ENCODE results near the gene TMEM255B.

The TMEM255B gene

DNA sequence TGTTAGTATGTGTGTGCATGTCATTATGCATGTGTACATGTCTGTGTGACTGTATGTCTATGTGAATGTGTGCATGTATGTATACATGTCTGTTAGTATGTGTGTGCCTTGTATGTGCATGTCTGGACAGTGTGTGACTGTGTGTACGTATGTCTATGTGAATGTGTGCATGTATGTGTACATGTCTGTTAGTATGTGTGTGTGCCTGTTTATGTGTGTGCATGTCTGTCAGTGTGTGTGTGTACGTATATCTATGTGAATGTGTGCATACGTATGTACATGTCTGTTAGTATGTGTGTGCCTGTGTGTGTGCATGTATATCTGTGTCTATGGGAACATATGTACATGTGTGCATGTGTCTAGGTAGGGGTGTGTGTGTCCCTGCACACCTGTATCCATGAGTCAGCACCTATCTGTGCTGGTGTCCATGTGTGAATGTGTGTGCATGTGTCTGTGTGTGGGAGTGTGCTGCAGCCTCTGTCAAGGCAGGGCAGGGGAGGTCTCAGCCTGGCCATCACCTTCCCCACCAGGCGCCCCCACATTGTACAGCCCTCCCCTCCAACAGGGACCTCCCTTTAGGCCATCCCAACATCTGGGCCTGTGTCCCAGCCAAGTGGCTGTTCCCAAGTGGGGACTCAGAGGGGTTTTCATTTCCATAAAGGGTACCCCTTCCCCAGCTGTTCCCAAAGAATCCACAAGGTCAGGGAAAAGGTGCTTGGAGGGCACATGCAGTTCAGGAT is 100.5 kb downstream of the TMEM255B start:
- DNase-seq (ENCODE audit: low read depth, low spot score) = no peak

DNA sequence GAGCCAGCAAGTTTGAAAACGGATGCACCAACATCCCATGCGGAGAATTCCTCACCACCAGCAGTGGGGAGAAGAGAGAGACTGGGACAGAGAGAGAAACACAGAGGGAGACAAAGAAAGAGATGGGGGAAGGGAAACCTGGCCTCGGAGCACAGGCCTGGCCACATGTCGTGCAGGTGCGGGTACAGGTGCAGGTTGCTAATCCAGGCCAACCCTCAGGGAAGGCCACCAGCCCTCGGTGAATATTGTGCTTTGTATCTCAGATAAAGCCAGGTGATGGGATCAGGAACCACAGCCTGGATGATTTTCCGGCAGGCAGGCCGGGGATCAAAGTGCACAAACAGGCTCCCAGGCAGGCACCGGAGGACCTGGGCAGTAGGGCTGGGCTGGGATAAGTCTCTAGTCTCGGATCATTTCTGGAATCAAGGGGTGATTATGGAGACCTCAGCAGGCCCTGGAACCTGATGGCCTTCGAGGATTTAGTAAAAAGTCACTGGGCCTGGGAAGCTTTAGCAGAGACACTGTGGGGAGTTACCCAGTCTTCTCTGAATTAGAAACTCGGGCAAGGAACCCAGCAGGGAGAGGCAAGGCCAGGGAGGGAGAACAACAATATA is 101.1 kb downstream of the TMEM255B start:
- no peak for DNase-seq (ENCODE audit: low read depth, low spot score)

DNA sequence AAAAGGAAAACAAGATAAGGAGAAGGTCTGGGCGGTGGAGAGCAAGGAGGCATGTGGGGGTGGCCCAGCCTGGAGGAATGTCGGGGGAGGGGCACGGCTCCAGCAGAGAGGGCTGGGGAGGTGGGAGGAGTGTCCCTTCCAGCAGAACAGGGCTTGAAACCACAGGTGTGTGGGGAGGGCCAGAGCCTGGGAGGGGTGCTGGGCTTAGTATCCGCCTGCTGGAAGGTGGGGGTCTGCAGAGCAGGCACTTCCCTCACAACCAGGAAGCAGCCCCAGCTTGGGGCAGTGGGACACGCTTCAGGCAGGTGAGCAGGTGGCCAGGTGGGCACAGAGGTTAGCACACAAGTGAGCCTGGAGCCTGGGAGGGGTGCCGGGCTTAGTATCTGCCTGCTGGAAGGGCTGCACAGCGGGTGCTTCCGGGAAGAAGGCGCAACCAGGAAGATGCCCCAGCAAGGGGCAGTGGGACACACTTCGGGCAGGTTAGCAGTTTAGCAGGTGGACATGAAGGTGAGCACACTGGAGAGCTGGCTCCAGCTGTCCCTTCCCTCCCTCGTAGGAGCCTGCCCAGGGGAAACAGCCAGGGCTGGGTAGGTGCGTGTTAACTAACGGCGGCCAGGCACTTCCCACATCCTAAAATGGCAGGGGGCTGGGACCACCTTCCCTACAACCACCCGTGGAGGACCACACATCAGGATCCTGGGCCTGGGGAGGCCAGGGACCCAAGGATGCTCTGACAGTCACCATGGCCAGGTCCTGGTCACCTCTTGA is 101.8 kb downstream of the TMEM255B start:
- no peak for DNase-seq (ENCODE audit: low read depth, low spot score)

DNA sequence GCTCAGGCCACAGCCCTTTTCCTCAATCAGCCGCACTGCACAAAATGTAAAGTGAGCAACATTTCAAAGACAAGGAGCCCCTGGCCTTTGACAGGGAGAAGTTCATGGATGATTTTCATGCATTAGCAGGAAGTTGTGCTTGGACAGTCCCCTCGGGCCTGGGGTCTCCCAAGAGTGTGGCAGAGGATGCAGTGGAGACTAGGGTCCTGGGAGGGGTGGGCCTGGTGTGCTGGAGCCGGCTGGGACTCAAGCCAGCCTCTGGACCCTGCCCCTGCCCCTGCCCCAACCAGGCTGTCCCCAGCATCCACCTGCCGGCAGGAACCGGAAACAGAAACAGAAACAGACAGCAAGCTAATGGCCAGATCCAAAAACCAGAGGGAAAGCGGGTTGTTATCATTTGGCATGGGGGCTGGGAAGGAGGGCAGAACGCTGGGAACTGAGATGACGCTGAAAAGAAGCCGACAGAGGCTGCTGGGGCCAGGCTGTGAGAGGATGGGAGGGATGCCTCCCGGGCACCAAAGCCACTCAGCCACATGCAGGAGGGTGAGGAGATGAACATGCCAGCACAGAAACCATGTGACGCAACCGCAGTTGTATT is 102.5 kb downstream of the TMEM255B start:
- DNase-seq (ENCODE audit: low read depth, low spot score) = no peak

DNA sequence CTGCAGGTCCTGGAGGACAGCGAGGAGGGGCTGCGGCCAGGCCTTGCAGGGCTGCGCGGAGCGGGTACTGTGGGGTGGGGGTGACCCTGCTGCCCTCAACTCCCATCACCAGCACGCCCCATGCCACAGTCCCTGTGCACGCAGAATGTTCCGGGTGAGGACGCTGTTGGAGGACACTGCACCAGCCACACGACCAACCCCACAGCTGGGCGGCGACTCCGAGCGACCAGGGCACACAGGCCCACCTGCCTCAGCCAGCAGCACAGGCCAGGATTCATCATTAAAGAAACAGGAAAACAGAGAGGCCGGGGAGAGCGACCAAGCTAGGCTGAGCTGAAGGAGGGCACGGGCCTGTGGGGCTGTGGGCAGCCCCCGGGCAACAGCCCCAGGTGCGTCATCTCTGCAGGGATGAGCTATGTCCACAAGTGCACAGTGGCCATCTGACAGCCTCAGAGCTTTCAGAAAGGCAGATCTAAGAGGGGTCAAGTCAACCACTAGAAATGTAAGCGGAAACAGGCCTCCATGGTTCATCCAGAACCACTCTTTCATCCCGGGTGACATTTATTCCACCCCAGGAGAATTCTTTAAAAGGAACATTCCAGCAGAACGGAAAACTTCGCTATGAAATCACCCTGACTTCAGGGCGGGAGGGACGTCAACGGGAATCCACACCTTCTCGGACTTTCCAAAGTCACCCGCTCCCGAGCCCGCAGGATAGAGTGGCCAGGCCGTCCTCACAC is 103.3 kb downstream of the TMEM255B start:
- DNase-seq (ENCODE audit: low read depth, low spot score) = no peak

DNA sequence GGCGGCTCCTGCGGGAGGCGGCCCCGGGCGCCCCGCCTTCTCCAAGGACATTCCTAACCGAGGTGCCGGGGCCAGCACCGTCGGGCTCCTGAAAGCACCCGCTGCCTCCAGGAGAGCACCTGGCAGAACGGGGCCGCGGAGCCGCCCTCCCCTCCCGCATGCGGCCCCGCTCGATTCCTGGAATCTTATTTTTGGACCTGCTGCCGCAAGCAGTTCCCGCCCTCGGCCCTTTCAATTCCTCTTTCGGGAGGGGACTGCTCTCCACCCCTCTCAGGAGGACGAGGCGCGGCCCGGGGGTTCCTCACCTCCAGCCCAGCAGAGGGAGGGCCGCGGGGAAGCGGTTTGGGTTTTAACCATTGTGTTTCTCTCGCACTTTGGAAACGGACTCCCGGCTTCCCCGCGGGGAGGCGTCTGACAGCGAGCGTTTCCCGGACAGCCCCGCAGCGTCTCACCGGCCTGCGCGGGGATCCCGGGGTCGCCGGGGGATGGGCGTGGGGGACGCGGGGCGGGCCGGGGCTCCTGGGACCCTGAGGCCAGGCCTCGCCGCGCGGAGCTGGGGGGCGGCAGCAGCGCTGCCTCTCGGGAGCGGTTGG is 104.0 kb downstream of the TMEM255B start:
- DNase-seq (ENCODE audit: low read depth, low spot score) = no peak

DNA sequence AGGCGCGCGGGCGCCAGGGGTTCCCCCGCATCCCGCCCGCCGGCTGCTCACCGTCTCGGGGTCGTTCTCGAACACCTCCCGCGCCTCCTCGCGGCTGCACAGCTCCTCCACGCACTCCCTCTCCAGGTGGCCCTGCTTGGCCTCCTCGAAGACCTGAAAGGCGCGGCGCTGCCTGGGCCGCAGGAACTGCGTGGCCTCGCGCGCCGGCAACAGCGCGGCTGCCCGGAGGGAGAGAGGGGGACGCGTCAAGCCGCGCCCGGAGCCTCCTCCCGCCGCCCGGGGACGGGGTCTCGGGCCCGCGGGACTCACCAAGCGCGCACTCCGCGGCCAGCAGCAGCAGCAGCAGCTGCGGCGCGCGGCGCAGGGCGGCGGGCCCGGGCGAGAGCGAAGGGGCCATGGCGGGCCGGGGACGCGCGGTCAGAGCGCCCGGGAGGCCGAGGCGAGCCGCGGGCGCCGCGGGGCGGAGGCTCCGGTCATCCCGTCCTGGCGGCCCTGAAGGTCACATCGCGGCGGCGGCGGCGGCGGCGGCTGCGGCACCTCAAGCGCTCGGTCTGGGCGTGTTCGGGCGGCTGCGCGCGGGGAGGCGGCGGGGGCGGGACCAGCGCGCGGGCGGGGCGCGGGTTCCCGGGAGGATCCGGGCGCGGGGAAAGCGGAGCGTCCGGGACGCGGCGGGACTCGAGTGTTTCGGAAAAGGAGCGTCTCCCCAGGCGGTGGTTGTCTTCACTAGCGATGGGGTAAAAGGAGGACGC is 104.7 kb downstream of the TMEM255B start, which contains the start of gene GAS6:
Gene GAS6 (minus strand): TSS at position 553 of the 749 bp plus-strand sequence. CDS start 156 bp downstream, at position 397.
- DNase-seq (ENCODE audit: low read depth, low spot score) = no peak

DNA sequence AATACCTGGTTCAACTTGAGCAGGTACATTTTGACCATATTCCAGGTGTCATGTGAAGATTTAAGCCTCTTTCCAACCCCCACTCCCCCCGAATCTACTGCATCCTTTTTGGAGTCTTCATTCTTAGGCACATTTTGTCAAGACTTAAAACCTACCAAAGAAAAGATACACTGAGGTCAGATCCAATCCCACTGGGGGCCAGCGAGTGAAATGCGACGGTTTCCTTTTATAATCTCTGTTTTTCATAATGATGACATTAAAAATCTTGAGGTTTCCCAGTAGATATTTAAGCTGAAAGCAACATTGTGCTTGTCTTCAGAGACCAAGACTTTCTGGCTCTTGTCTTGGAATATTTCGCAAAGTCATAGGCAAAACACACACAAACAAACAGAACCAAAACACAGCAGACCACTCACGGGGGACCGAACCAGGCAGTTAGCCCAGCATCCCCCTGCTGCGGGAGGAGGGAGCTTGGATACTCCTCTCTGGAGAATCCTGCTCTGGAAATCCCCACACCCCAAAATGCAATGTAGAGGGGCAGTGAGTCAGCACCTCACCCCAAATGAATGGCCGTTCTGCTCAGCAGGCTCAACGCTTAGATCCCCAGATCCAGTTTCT is 105.4 kb downstream of the TMEM255B start:
- no peak for DNase-seq (ENCODE audit: low read depth, low spot score)

DNA sequence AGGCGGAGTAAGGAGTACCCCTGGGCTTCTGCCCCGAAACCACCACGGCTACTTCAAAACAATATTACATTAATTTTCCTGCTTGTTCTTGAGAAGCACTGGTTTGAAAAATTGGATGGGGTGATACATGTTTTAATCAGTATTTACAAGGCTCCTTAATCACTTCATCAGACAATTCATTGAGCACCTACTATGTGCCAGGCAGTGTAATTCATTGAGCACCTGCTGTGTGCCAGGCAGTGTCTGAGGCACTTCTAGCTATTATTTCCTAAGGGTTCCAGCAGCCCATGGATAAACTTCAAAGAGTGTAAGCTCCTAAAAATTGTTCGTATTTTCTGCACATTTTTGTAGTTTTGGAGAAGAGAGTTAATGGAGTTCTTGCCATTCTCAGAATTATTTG is 106.4 kb downstream of the TMEM255B start:
- no peak for DNase-seq (ENCODE audit: low read depth, low spot score)
